Endothelial cell of umbilical vein (primary cell): ENCODE data around the gene OR2AG1. TPM values are rescaled to one million over a fixed set of nuclear protein-coding genes. Genes with fewer than 3 reads are reported as not detected.
A peak's percentile ranks its signal among the peaks of the same experiment; 100 is the strongest.

Experiments used
- BruUV-seq: library from RNA; stranded (reverse); fragments of 400-500 nt; replicated peaks from 2 replicates; lab custom pipeline; 2021; lab: Mats Ljungman, UMichigan
- CTCF ChIA-PET: fragments of 300-600, 350-600 bp; sonication (Branson Sonifier 250); formaldehyde crosslinking; loops from one replicate; lab custom pipeline; 2021; ENCODE audit warnings: antibody characterized with exemption, inconsistent platforms; lab: Charles Lee
- POLR2A ChIA-PET: fragments of 300-600, 350-600 bp; sonication (Branson Sonifier 250); formaldehyde crosslinking; loops from one replicate; lab custom pipeline; 2021; ENCODE audit warnings: antibody characterized with exemption, inconsistent platforms; lab: Charles Lee
- DNase-seq: peaks from one replicate; pipeline ENCODE4 v3.0.0-alpha.2; 2011; ENCODE audit warnings: low read depth, low spot score
- FAIRE-seq: peaks from 2 replicates; lab custom pipeline; 2011; peaks lifted over from hg19 to GRCh38; lab: Jason Lieb, UNC
- H2AFZ ChIP-seq: 2 replicates; pipeline ENCODE4 v1.6.0; 2012; ENCODE audit warnings: low read depth, low read length, control low read depth, inconsistent platforms
- H3K27ac ChIP-seq: 2 replicates; pipeline ENCODE4 v1.5.1; 2011; ENCODE audit warnings: low read depth, mild to moderate bottlenecking, control low read depth, low read length, moderate library complexity; ENCODE audit not compliant: insufficient read depth
- H3K27me3 ChIP-seq, 2 experiments: 2 replicates each; pipeline versions ENCODE4 v1.6.0 to v1.6.1; 2011; ENCODE audit warnings: low read length in 2 of 2, mixed read lengths in 1 of 2; ENCODE audit not compliant: control insufficient read depth in 2 of 2, insufficient read depth in 2 of 2
- H3K36me3 ChIP-seq, 2 experiments: 2 replicates in 1 of 2; 3 replicates in 1 of 2; pipeline ENCODE4 v1.5.1; 2011; ENCODE audit warnings: low read length in 2 of 2, mild to moderate bottlenecking in 1 of 2, moderate library complexity in 1 of 2; ENCODE audit not compliant: control insufficient read depth in 2 of 2, insufficient read depth in 2 of 2; ENCODE audit errors: extremely low read depth in 1 of 2
- H3K4me1 ChIP-seq: 3 replicates; pipeline ENCODE4 v1.5.1; 2011; ENCODE audit warnings: mild to moderate bottlenecking, low read length; ENCODE audit not compliant: control insufficient read depth, insufficient read depth; ENCODE audit errors: extremely low read depth
- H3K4me2 ChIP-seq: 2 replicates; pipeline ENCODE4 v1.6.1; 2011; ENCODE audit warnings: low read length, control low read depth, mixed read lengths; ENCODE audit not compliant: insufficient read depth
- H3K4me3 ChIP-seq, 3 experiments: fragments of 200-600 bp in 1 of 3; sonication (generic), shearing (Covaris generic) in 1 of 3; replicated peaks in 1 of 3; 2 replicates each; pipeline ENCODE4 v1.5.1; 2011 to 2016; ENCODE audit warnings: control low read depth in 3 of 3, low read length in 3 of 3, mild to moderate bottlenecking in 2 of 3, inconsistent platforms in 1 of 3, low read depth in 1 of 3, moderate library complexity in 1 of 3; ENCODE audit not compliant: insufficient read depth in 1 of 3
- H3K79me2 ChIP-seq: 2 replicates; pipeline ENCODE4 v1.6.0; 2012; ENCODE audit warnings: low read length, inconsistent platforms; ENCODE audit not compliant: control insufficient read depth, insufficient read depth
- H3K9ac ChIP-seq: replicated peaks from 2 replicates; pipeline ENCODE3; 2011; ENCODE audit warnings: low read length, control low read depth; ENCODE audit not compliant: insufficient read depth; ENCODE audit errors: extremely low read depth
- H3K9me1 ChIP-seq: replicated peaks from 3 replicates; pipeline ENCODE4 v1.6.0; 2011; ENCODE audit warnings: mild to moderate bottlenecking, low read length; ENCODE audit not compliant: control insufficient read depth, insufficient read depth; ENCODE audit errors: extremely low read depth
- H3K9me3 ChIP-seq: replicated peaks from 2 replicates; pipeline ENCODE4 v1.5.1; 2012; ENCODE audit warnings: low read length, inconsistent platforms; ENCODE audit not compliant: control insufficient read depth, insufficient read depth
- H4K20me1 ChIP-seq: replicated peaks from 2 replicates; pipeline ENCODE3; 2011; ENCODE audit warnings: mild to moderate bottlenecking, low read length; ENCODE audit not compliant: control insufficient read depth, insufficient read depth; ENCODE audit errors: extremely low read depth
- EZH2 ChIP-seq: IDR thresholded peaks from 2 replicates; pipeline ENCODE4 v1.6.1; 2012; ENCODE audit warnings: borderline replicate concordance, low read depth, mild to moderate bottlenecking, moderate library complexity, low read length, inconsistent platforms; ENCODE audit not compliant: severe bottlenecking
- FOS ChIP-seq: IDR thresholded peaks from 2 replicates; pipeline ENCODE4 v1.6.1; 2011; ENCODE audit warnings: mild to moderate bottlenecking, low read length, moderate library complexity, borderline replicate concordance; ENCODE audit not compliant: insufficient read depth
- GATA2 ChIP-seq: IDR thresholded peaks from 2 replicates; pipeline ENCODE4 v1.7.0; 2011; ENCODE audit warnings: low read depth, mild to moderate bottlenecking, moderate library complexity, mixed read lengths, low read length; ENCODE audit not compliant: insufficient read length, insufficient read depth
- JUN ChIP-seq: IDR thresholded peaks from 2 replicates; pipeline ENCODE4 v1.6.1; 2011; ENCODE audit warnings: borderline replicate concordance, low read depth; ENCODE audit not compliant: insufficient read length, insufficient read depth
- MAX ChIP-seq: IDR thresholded peaks from 2 replicates; pipeline ENCODE4 v1.6.1; 2011; ENCODE audit not compliant: insufficient read depth, insufficient read length
- MYC ChIP-seq: IDR thresholded peaks from one replicate; pipeline ENCODE4 v1.6.1; 2011; ENCODE audit warnings: mild to moderate bottlenecking, low read depth, low read length
- POLR2A ChIP-seq: IDR thresholded peaks from 2 replicates; pipeline ENCODE4 v1.6.1; 2012; ENCODE audit warnings: low read depth, mild to moderate bottlenecking, control low read depth, low read length
- POLR2AphosphoS5 ChIP-seq: IDR thresholded peaks from 2 replicates; pipeline ENCODE4 v1.6.1; 2012; ENCODE audit warnings: low read depth, mild to moderate bottlenecking, control low read depth, low read length, moderate library complexity; ENCODE audit not compliant: insufficient read depth
- dilution Hi-C: fragments of 300-500 bp; cut with MboI; formaldehyde crosslinking; loops from one replicate; pipeline ENCODE4 v1.15.0; 2019; ENCODE audit warnings: low sequenced_read_pairs; ENCODE audit not compliant: extremely low pct_ligation_motif_present
- intact Hi-C: fragments of 100-400 bp; cut with micrococcal nuclease; formaldehyde crosslinking; loops from one replicate; pipeline ENCODE4 v1.10.0; 2022
- polyA plus RNA-seq, 4 experiments: library from polyadenylated mRNA; depleted of rRNA in 3 of 4; stranded (reverse) in 3 of 4; unstranded in 1 of 4; fragments of >200 nt; gene quantifications; 2 replicates each; pipeline versions ENCODE4 v1.2.1 to v1.2.3, GENCODE V29; 2011 to 2012; ENCODE audit warnings: missing spikeins in 1 of 4
- total RNA-seq: library from RNA; stranded (reverse); gene quantifications from 2 replicates; pipeline ENCODE4 v1.2.3, GENCODE V29; 2021
- TF ChIP-seq, protein P1 (sequence below), 2 donors: IDR thresholded peaks; 1 replicate in 1 of 2; 2 replicates in 1 of 2; pipeline ENCODE4 v1.5.1; 2011; ENCODE audit warnings: low read length in 2 of 2, mild to moderate bottlenecking in 2 of 2, moderate library complexity in 2 of 2, control low read depth in 1 of 2, inconsistent platforms in 1 of 2, low read depth in 1 of 2; ENCODE audit not compliant: insufficient read depth in 1 of 2; ENCODE audit errors: extremely low read depth in 1 of 2

OR2AG1 gene
- total and polyA plus RNA-seq, 2 donors (not counting 3 experiments of a cell fraction or from before 2014, with no cell fraction given) = not detected

- Histone ChIP-seq H3K4me3 (no peak overlapping the region), H3K9me1 (no peaks in the 10 kb centered on the region), H3K4me1 (peaks cover 14% of the 10 kb centered on the region), H3K9ac (no peak overlapping the region), H3K4me2 (no peak overlapping the region), H3K27ac (no peak overlapping the region), H3K79me2 (no peaks in the 10 kb centered on the region), H3K36me3 (no peaks in the 10 kb centered on the region), H2AFZ (no peak overlapping the region), H3K9me3 (no peaks in the 10 kb centered on the region), H3K27me3 (peaks cover 2 to 4% of the 10 kb centered on the region in 2 experiments), H4K20me1 (no peaks in the 10 kb centered on the region)
- peak; percentile 6 for DNase-seq
- POLR2A ChIA-PET = interaction anchor here (0.5 kb wide), 1 partner anchor 12 kb away, joined by 3 read pairs; no protein-coding TSS in a partner anchor
- CTCF ChIA-PET = interaction anchor here (1.1 to 17.3 kb wide), 6 partner anchors 7 to 65 kb away, joined by 3 to 391 read pairs (median 6); no protein-coding TSS in a partner anchor
- no TSS peak for BruUV-seq
- dilution Hi-C loops = no loop called here
- intact Hi-C loops = no loop called here
- TF ChIP-seq MYC = no peak
- TF ChIP-seq MAX = no peak
- no peak for TF ChIP-seq FOS
- TF ChIP-seq EZH2 = no peak
- TF ChIP-seq GATA2 = no peak
- no peak for TF ChIP-seq POLR2A
- TF ChIP-seq JUN = no peak
- no peak for TF ChIP-seq POLR2AphosphoS5
- TF ChIP-seq, protein P1, sequence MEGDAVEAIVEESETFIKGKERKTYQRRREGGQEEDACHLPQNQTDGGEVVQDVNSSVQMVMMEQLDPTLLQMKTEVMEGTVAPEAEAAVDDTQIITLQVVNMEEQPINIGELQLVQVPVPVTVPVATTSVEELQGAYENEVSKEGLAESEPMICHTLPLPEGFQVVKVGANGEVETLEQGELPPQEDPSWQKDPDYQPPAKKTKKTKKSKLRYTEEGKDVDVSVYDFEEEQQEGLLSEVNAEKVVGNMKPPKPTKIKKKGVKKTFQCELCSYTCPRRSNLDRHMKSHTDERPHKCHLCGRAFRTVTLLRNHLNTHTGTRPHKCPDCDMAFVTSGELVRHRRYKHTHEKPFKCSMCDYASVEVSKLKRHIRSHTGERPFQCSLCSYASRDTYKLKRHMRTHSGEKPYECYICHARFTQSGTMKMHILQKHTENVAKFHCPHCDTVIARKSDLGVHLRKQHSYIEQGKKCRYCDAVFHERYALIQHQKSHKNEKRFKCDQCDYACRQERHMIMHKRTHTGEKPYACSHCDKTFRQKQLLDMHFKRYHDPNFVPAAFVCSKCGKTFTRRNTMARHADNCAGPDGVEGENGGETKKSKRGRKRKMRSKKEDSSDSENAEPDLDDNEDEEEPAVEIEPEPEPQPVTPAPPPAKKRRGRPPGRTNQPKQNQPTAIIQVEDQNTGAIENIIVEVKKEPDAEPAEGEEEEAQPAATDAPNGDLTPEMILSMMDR (IDR thresholded peaks at IDR 0.05; ENCODE audit: extremely low read depth in 1 of 2, insufficient read depth in 1 of 2, low read depth in 1 of 2, low read length in 2 of 2) = no peak
- no peak for FAIRE-seq
Measured at GRCh38 chr11:6747097-6747668, 35.6 kb upstream of the OR2AG1 start.
